MCF 10A (cell line): ENCODE data around the gene ZNF76. TPM values are rescaled to one million over a fixed set of nuclear protein-coding genes. Genes with fewer than 3 reads are reported as not detected.

ENCODE experiments used
- BruUV-seq: library from RNA; stranded (reverse); fragments of 400-500 nt; replicated peaks from 2 replicates; lab custom pipeline; 2021; lab: Mats Ljungman, UMichigan
- CTCF ChIA-PET: fragments of 300-600 bp; sonication (Branson Sonifier 250); formaldehyde crosslinking; extraction: SDS; loops from one replicate; lab custom pipeline; 2021; ENCODE audit warnings: antibody characterized with exemption, inconsistent platforms; lab: Yijun Ruan, JAX
- POLR2A ChIA-PET: fragments of 300-600, 350-650 bp; sonication (Branson Sonifier 250); formaldehyde crosslinking; extraction: SDS; loops from one replicate; lab custom pipeline; 2020; ENCODE audit warnings: antibody characterized with exemption, inconsistent platforms; lab: Yijun Ruan, JAX
- DNase-seq: peaks from one replicate; pipeline ENCODE4 v3.0.0-alpha.2; 2018; ENCODE audit not compliant: unreplicated experiment
- H3K27ac Mint-ChIP-seq: one replicate; pipeline ENCODE4 v1.8.0; 2022; ENCODE audit warnings: mild to moderate bottlenecking, low read depth, mixed read lengths; ENCODE audit not compliant: unreplicated experiment
- H3K27me3 Mint-ChIP-seq: one replicate; pipeline ENCODE4 v1.8.0; 2022; ENCODE audit warnings: mixed read lengths; ENCODE audit not compliant: insufficient read depth, unreplicated experiment
- H3K36me3 Mint-ChIP-seq: one replicate; pipeline ENCODE4 v1.8.0; 2022; ENCODE audit warnings: mild to moderate bottlenecking, moderate library complexity, mixed read lengths; ENCODE audit not compliant: insufficient read depth, unreplicated experiment
- H3K4me1 Mint-ChIP-seq: one replicate; pipeline ENCODE4 v1.8.0; 2022; ENCODE audit warnings: mixed read lengths; ENCODE audit not compliant: insufficient read depth, unreplicated experiment
- H3K4me3 Mint-ChIP-seq: one replicate; pipeline ENCODE4 v1.8.0; 2022; ENCODE audit warnings: mild to moderate bottlenecking, moderate library complexity, mixed read lengths; ENCODE audit not compliant: unreplicated experiment
- H3K9me3 Mint-ChIP-seq: one replicate; pipeline ENCODE4 v1.8.0; 2022; ENCODE audit warnings: mixed read lengths; ENCODE audit not compliant: unreplicated experiment
- intact Hi-C: fragments of 100-400 bp; cut with micrococcal nuclease; formaldehyde crosslinking; loops from 2 replicates; pipeline ENCODE4 v1.14.1; 2022
- total RNA-seq: library from RNA; stranded (reverse); gene quantifications from 2 replicates; pipeline ENCODE4 v1.2.3, GENCODE V29; 2022
- TF ChIP-seq, protein P1 (sequence below): fragments of 200-600 bp; IDR thresholded peaks from one replicate; pipeline ENCODE4 v1.8.0; 2022; ENCODE audit warnings: antibody characterized with exemption, mild to moderate bottlenecking; ENCODE audit not compliant: unreplicated experiment

The ZNF76 gene
- total RNA-seq, 1 experiment from 2014 or later: 28.0 TPM

DNA sequence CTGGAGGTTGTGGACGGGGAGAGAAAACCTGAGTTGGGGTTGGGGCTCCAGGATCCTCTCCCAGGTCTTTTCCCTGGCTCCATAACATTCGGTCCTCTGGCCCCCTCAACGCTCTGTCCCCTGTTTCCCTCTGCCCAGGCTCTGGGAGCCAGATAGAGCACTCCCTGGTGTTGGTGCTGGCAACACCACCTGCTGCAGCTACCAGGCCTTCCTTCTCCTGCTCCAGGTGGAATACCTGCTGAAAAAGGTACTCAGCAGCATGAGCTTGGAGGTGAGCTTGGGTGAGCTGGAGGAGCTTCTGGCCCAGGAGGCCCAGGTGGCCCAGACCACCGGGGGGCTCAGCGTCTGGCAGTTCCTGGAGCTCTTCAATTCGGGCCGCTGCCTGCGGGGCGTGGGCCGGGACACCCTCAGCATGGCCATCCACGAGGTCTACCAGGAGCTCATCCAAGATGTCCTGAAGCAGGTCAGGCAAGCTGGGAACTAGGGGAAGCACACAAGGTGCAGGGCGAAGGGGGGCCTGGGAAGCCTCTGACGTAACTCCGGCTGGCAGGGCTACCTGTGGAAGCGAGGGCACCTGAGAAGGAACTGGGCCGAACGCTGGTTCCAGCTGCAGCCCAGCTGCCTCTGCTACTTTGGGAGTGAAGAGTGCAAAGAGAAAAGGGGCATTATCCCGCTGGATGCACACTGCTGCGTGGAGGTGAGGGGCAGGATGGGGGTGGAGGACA, 52.7 kb downstream of the ZNF76 start:
- ChIA-PET POLR2A (interaction anchor here (1.3 kb wide), 1 partner anchor 11 kb away, joined by 5 read pairs; no protein-coding TSS in a partner anchor), CTCF (interaction anchor here (0.7 kb wide), 1 partner anchor 16 kb away, joined by 4 read pairs; no protein-coding TSS in a partner anchor)
- H3K9me3 Mint-ChIP-seq: no peaks in the 10 kb centered on the region
- DNase-seq: no peak
- peaks cover 16% of the 10 kb centered on the region for H3K36me3 Mint-ChIP-seq
- intact Hi-C loops: no loop called here
- no peak overlapping the region for H3K27ac Mint-ChIP-seq
- TF ChIP-seq, protein P1, sequence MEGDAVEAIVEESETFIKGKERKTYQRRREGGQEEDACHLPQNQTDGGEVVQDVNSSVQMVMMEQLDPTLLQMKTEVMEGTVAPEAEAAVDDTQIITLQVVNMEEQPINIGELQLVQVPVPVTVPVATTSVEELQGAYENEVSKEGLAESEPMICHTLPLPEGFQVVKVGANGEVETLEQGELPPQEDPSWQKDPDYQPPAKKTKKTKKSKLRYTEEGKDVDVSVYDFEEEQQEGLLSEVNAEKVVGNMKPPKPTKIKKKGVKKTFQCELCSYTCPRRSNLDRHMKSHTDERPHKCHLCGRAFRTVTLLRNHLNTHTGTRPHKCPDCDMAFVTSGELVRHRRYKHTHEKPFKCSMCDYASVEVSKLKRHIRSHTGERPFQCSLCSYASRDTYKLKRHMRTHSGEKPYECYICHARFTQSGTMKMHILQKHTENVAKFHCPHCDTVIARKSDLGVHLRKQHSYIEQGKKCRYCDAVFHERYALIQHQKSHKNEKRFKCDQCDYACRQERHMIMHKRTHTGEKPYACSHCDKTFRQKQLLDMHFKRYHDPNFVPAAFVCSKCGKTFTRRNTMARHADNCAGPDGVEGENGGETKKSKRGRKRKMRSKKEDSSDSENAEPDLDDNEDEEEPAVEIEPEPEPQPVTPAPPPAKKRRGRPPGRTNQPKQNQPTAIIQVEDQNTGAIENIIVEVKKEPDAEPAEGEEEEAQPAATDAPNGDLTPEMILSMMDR: no peak
- no peak overlapping the region for H3K4me3 Mint-ChIP-seq
- no TSS peak for BruUV-seq
- H3K4me1 Mint-ChIP-seq: no peaks in the 10 kb centered on the region
- H3K27me3 Mint-ChIP-seq: no peaks in the 10 kb centered on the region

DNA sequence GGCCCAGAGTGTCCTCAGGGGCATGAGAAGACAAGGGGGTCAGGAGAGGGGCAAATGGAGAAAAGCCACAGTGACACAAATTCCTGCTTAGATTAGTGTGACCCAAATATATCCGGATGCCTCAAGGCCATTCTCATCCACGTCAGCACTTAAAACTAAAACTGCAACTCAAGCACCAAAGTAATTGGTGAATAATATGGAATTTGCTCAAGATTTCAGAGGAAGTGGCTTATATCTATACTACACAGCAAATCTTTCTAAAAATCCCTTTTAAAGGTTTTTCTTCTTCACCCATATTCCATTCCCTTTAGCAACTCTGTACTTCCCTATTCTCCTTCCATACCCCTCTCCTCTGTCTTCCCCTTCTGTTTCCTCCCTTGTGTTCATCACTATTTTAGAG, 53.3 kb downstream of the ZNF76 start:
- ChIA-PET CTCF (no interaction called here), POLR2A (interaction anchor here (1.3 kb wide), 1 partner anchor 11 kb away, joined by 5 read pairs; no protein-coding TSS in a partner anchor)
- Mint-ChIP-seq H3K4me3 (no peak overlapping the region), H3K9me3 (no peaks in the 10 kb centered on the region), H3K27me3 (no peaks in the 10 kb centered on the region), H3K36me3 (peaks cover 22% of the 10 kb centered on the region), H3K4me1 (peaks cover under 1% of the 10 kb centered on the region), H3K27ac (peak overlapping the region; percentile 33)
- no TSS peak for BruUV-seq
- no peak for DNase-seq
- TF ChIP-seq, protein P1: no peak
- intact Hi-C loops: no loop called here

DNA sequence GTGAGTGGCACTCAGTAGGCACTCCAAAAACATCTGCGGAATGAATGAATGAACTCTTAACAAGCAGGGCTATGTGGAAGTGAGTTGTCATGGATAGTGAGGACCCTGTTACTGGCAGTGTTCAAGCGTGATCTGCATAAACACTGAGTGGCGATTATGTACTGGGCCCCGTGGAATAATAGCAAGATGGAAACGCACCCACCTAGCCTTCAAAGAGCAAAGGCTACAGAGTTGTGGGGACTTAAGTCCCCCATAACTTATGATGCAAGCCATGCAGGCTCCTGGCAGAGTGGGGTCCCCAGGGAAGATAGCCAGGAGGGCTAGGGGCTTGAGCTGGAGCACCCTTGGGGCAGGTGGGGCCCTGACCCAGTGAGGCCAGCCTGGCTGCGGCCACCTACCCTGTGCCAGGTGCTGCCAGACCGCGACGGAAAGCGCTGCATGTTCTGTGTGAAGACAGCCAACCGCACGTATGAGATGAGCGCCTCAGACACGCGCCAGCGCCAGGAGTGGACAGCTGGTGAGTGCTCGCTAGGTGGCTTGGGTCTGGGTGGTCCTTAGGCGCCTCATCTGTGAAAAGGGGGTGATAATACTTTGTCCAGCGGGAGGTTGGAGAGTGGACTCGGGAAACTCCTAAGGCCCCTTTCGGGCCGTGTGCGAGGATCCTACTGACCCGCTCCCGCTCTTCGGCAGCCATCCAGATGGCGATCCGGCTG, 58.1 kb downstream of the ZNF76 start:
- Mint-ChIP-seq H3K27ac (no peak overlapping the region), H3K4me3 (peak overlapping the region; percentile 77), H3K4me1 (peaks cover 10% of the 10 kb centered on the region), H3K27me3 (no peaks in the 10 kb centered on the region), H3K9me3 (no peaks in the 10 kb centered on the region), H3K36me3 (peaks cover 38% of the 10 kb centered on the region)
- no peak for DNase-seq
- intact Hi-C loops: no loop called here
- BruUV-seq: no TSS peak
- TF ChIP-seq, protein P1: no peak
- ChIA-PET CTCF (interaction anchor here (0.5 to 1.5 kb wide), 3 partner anchors 10 to 33 kb away, joined by 3 to 5 read pairs (median 3); no protein-coding TSS in a partner anchor), POLR2A (no interaction called here)
